Keratinocyte (primary cell): ENCODE measurements around the gene ADAMTS2. TPM values are rescaled to one million over a fixed set of nuclear protein-coding genes. Genes with fewer than 3 reads are reported as not detected.

Source experiments
- DNase-seq: peaks from one replicate; pipeline ENCODE4 v3.0.0-alpha.2; 2011; ENCODE audit warnings: low read depth, missing footprints, low spot score
- FAIRE-seq: peaks from 2 replicates; lab custom pipeline; 2011; peaks lifted over from hg19 to GRCh38; lab: Jason Lieb, UNC
- H2AFZ ChIP-seq: 2 replicates; pipeline ENCODE4 v1.6.0; 2012; ENCODE audit warnings: low read length, control low read depth, inconsistent platforms; ENCODE audit not compliant: control insufficient read depth
- H3K27ac ChIP-seq: 2 replicates; pipeline ENCODE4 v1.5.1; 2011; ENCODE audit warnings: low read length; ENCODE audit not compliant: control insufficient read depth, insufficient read depth
- H3K27me3 ChIP-seq: 3 replicates; pipeline ENCODE4 v1.6.0; 2011; ENCODE audit warnings: low read length; ENCODE audit not compliant: control insufficient read depth, insufficient read depth; ENCODE audit errors: extremely low read depth
- H3K36me3 ChIP-seq, 2 experiments: 2 replicates in 1 of 2; 3 replicates in 1 of 2; pipeline ENCODE4 v1.5.1; 2011; ENCODE audit warnings: low read length in 2 of 2, mild to moderate bottlenecking in 1 of 2; ENCODE audit not compliant: control insufficient read depth in 2 of 2, insufficient read depth in 2 of 2; ENCODE audit errors: extremely low read depth in 1 of 2
- H3K4me1 ChIP-seq: 3 replicates; pipeline ENCODE4 v1.5.1; 2011; ENCODE audit warnings: low read length; ENCODE audit not compliant: control insufficient read depth, insufficient read depth; ENCODE audit errors: extremely low read depth
- H3K4me2 ChIP-seq: 3 replicates; pipeline ENCODE4 v1.6.0; 2011; ENCODE audit warnings: low read depth, low read length; ENCODE audit not compliant: control insufficient read depth, insufficient read depth; ENCODE audit errors: extremely low read depth
- H3K4me3 ChIP-seq, 3 experiments: fragments of 200-600 bp in 1 of 3; sonication (generic) in 1 of 3; 2 replicates in 2 of 3; 3 replicates in 1 of 3; pipeline ENCODE4 v1.5.1; 2011 to 2016; ENCODE audit warnings: low read length in 3 of 3, mild to moderate bottlenecking in 3 of 3, control low read depth in 2 of 3, inconsistent platforms in 1 of 3, low read depth in 1 of 3, mixed read lengths in 1 of 3, mixed run types in 1 of 3, moderate library complexity in 1 of 3; ENCODE audit not compliant: control insufficient read depth in 2 of 3, insufficient read depth in 2 of 3; ENCODE audit errors: extremely low read depth in 1 of 3
- H3K79me2 ChIP-seq: 2 replicates; pipeline ENCODE4 v1.6.0; 2012; ENCODE audit warnings: low read length; ENCODE audit not compliant: control insufficient read depth, insufficient read depth
- H3K9ac ChIP-seq: 3 replicates; pipeline ENCODE4 v1.6.0; 2011; ENCODE audit warnings: low read length; ENCODE audit not compliant: control insufficient read depth, insufficient read depth; ENCODE audit errors: extremely low read depth
- H3K9me1 ChIP-seq: 3 replicates; pipeline ENCODE4 v1.6.0; 2011; ENCODE audit warnings: low read length; ENCODE audit not compliant: control insufficient read depth, insufficient read depth; ENCODE audit errors: extremely low read depth
- H3K9me3 ChIP-seq: 2 replicates; pipeline ENCODE4 v1.5.1; 2012; ENCODE audit warnings: low read depth, low read length; ENCODE audit not compliant: control insufficient read depth
- H4K20me1 ChIP-seq: 3 replicates; pipeline ENCODE4 v1.6.0; 2011; ENCODE audit warnings: low read length; ENCODE audit not compliant: control insufficient read depth, insufficient read depth; ENCODE audit errors: extremely low read depth
- EZH2 ChIP-seq: IDR thresholded peaks from one replicate; pipeline ENCODE4 v1.6.1; 2012; ENCODE audit warnings: inconsistent platforms, mild to moderate bottlenecking, low read length, moderate library complexity
- dilution Hi-C: fragments of 300-500 bp; cut with MboI; formaldehyde crosslinking; loops from one replicate; pipeline ENCODE4 v1.7.0; 2020; ENCODE audit warnings: low sequenced_read_pairs; ENCODE audit not compliant: extremely low pct_ligation_motif_present
- polyA plus RNA-seq, 5 experiments: library from polyadenylated mRNA; depleted of rRNA in 3 of 5; stranded (reverse) in 3 of 5; stranded (forward) in 1 of 5; unstranded in 1 of 5; fragments of >200 nt; gene quantifications; 1 replicate in 1 of 5; 2 replicates in 3 of 5; 3 replicates in 1 of 5; pipeline versions ENCODE4 v1.2.1 to v1.2.3, GENCODE V29; 2011 to 2012; ENCODE audit warnings: missing spikeins in 2 of 5, low read depth in 1 of 5, low replicate concordance in 1 of 5
- TF ChIP-seq, protein P1 (sequence below), 3 experiments: IDR thresholded peaks in 1 of 3; conservative IDR thresholded peaks in 1 of 3; optimal IDR thresholded peaks in 1 of 3; 2 replicates in 2 of 3; 3 replicates in 1 of 3; pipeline versions ENCODE3 to v1.5.1; 2011; ENCODE audit warnings: low read length in 3 of 3, mild to moderate bottlenecking in 3 of 3, moderate library complexity in 2 of 3, control low read depth in 1 of 3, inconsistent platforms in 1 of 3; ENCODE audit not compliant: insufficient read depth in 2 of 3; ENCODE audit errors: extremely low read depth in 1 of 3

Gene ADAMTS2
- polyA plus RNA-seq, 1 donor (not counting 4 experiments of a cell fraction or from before 2014, with no cell fraction given): not detected

GRCh38 chr5:179279347-179280094 is 65.7 kb downstream of the ADAMTS2 start:
- Histone ChIP-seq H3K4me3 (no peak overlapping the region), H3K27me3 (no peaks in the 10 kb centered on the region), H3K9me3 (peaks cover 6% of the 10 kb centered on the region), H3K27ac (no peak overlapping the region), H3K4me2 (no peak overlapping the region), H3K79me2 (no peaks in the 10 kb centered on the region), H3K36me3 (no peaks in the 10 kb centered on the region), H4K20me1 (no peaks in the 10 kb centered on the region), H3K4me1 (no peaks in the 10 kb centered on the region), H3K9me1 (no peaks in the 10 kb centered on the region), H3K9ac (no peak overlapping the region), H2AFZ (no peak overlapping the region)
- no peak for DNase-seq
- dilution Hi-C loops: no loop called here
- TF ChIP-seq EZH2: no peak
- TF ChIP-seq, protein P1, sequence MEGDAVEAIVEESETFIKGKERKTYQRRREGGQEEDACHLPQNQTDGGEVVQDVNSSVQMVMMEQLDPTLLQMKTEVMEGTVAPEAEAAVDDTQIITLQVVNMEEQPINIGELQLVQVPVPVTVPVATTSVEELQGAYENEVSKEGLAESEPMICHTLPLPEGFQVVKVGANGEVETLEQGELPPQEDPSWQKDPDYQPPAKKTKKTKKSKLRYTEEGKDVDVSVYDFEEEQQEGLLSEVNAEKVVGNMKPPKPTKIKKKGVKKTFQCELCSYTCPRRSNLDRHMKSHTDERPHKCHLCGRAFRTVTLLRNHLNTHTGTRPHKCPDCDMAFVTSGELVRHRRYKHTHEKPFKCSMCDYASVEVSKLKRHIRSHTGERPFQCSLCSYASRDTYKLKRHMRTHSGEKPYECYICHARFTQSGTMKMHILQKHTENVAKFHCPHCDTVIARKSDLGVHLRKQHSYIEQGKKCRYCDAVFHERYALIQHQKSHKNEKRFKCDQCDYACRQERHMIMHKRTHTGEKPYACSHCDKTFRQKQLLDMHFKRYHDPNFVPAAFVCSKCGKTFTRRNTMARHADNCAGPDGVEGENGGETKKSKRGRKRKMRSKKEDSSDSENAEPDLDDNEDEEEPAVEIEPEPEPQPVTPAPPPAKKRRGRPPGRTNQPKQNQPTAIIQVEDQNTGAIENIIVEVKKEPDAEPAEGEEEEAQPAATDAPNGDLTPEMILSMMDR (optimal IDR thresholded peaks at IDR 0.05 in 1 of 3, IDR thresholded peaks at IDR 0.05 in 1 of 3, conservative IDR thresholded peaks at IDR 0.05 in 1 of 3; ENCODE audit: extremely low read depth in 1 of 3, insufficient read depth in 2 of 3, low read length in 3 of 3): no peak
- no peak for FAIRE-seq

GRCh38 chr5:179278546-179278945 is 66.7 kb downstream of the ADAMTS2 start:
- TF ChIP-seq EZH2: no peak
- TF ChIP-seq, protein P1 (optimal IDR thresholded peaks at IDR 0.05 in 1 of 3, IDR thresholded peaks at IDR 0.05 in 1 of 3, conservative IDR thresholded peaks at IDR 0.05 in 1 of 3; ENCODE audit: extremely low read depth in 1 of 3, insufficient read depth in 2 of 3, low read length in 3 of 3): no peak
- no peak for DNase-seq
- H3K27ac ChIP-seq: no peak overlapping the region
- H3K79me2 ChIP-seq: no peaks in the 10 kb centered on the region
- no peak for FAIRE-seq
- H3K4me3 ChIP-seq: no peak overlapping the region
- dilution Hi-C loops: no loop called here
- H3K9me3 ChIP-seq: peaks cover 6% of the 10 kb centered on the region
- H3K4me2 ChIP-seq: no peak overlapping the region
- H4K20me1 ChIP-seq: no peaks in the 10 kb centered on the region
- H3K4me1 ChIP-seq: no peaks in the 10 kb centered on the region
- H3K9ac ChIP-seq: no peak overlapping the region
- no peaks in the 10 kb centered on the region for H3K36me3 ChIP-seq
- H3K9me1 ChIP-seq: no peaks in the 10 kb centered on the region
- H2AFZ ChIP-seq: no peak overlapping the region
- no peaks in the 10 kb centered on the region for H3K27me3 ChIP-seq
